GM23248 (cell line): Measurements from ENCODE around the gene PCED1A. TPM values are rescaled to one million over a fixed set of nuclear protein-coding genes. Genes with fewer than 3 reads are reported as not detected.
A peak's percentile ranks its signal among the peaks of the same experiment; 100 is the strongest.

Experiments used
- DNase-seq: peaks from one replicate; pipeline ENCODE4 v3.0.0-alpha.2; 2015
- H2AFZ ChIP-seq: fragments of 200-600 bp; sonication (generic); 2 replicates; pipeline ENCODE4 v1.6.1; 2016; ENCODE audit warnings: antibody characterized with exemption
- H3F3A ChIP-seq: fragments of 200-600 bp; sonication (generic); 2 replicates; pipeline ENCODE4 v1.6.1; 2016; ENCODE audit warnings: mild to moderate bottlenecking, antibody characterized with exemption, mixed run types; ENCODE audit not compliant: insufficient read depth
- H3K27ac ChIP-seq: fragments of 200-600 bp; sonication (generic); 2 replicates; pipeline ENCODE4 v1.5.1; 2016; ENCODE audit warnings: mild to moderate bottlenecking
- H3K27me3 ChIP-seq: fragments of 200-600 bp; sonication (generic); replicated peaks from 2 replicates; pipeline ENCODE4 v1.6.1; 2016; ENCODE audit warnings: mild to moderate bottlenecking; ENCODE audit not compliant: insufficient read depth
- H3K36me3 ChIP-seq: fragments of 200-600 bp; sonication (generic); 2 replicates; pipeline ENCODE4 v1.6.1; 2016; ENCODE audit warnings: low read depth, mild to moderate bottlenecking
- H3K4me1 ChIP-seq: fragments of 200-600 bp; sonication (generic); 2 replicates; pipeline ENCODE4 v1.6.1; 2016; ENCODE audit warnings: mild to moderate bottlenecking; ENCODE audit not compliant: insufficient read depth
- H3K4me2 ChIP-seq: fragments of 200-600 bp; sonication (generic); one replicate; pipeline ENCODE4 v1.6.1; 2016; ENCODE audit warnings: mild to moderate bottlenecking; ENCODE audit not compliant: unreplicated experiment
- H3K4me3 ChIP-seq: fragments of 200-600 bp; sonication (generic); 2 replicates; pipeline ENCODE4 v1.5.1; 2016; ENCODE audit warnings: mild to moderate bottlenecking
- H3K79me2 ChIP-seq: fragments of 200-600 bp; sonication (generic); 2 replicates; pipeline ENCODE4 v1.6.1; 2016; ENCODE audit warnings: mild to moderate bottlenecking; ENCODE audit not compliant: insufficient read depth
- H3K9ac ChIP-seq: fragments of 200-600 bp; sonication (generic); 2 replicates; pipeline ENCODE4 v1.6.1; 2016; ENCODE audit warnings: mild to moderate bottlenecking
- H3K9me2 ChIP-seq: fragments of 200-600 bp; sonication (generic); 2 replicates; pipeline ENCODE4 v1.6.1; 2016; ENCODE audit warnings: mixed run types, mild to moderate bottlenecking, moderate library complexity; ENCODE audit not compliant: insufficient read depth
- H3K9me3 ChIP-seq: fragments of 200-600 bp; sonication (generic); one replicate; pipeline ENCODE4 v1.6.1; 2017; ENCODE audit warnings: low read depth
- H4K20me1 ChIP-seq: fragments of 200-600 bp; sonication (generic); 2 replicates; pipeline ENCODE4 v1.6.0; 2016; ENCODE audit not compliant: insufficient read depth
- EZH2 ChIP-seq: fragments of 200-600 bp; sonication (generic); IDR thresholded peaks from 2 replicates; pipeline ENCODE4 v1.6.1; 2018; ENCODE audit warnings: antibody characterized with exemption, mild to moderate bottlenecking; ENCODE audit not compliant: insufficient read depth, poor library complexity, severe bottlenecking
- EZH2phosphoT487 ChIP-seq: fragments of 200-600 bp; sonication (generic); IDR thresholded peaks from 2 replicates; pipeline ENCODE4 v1.6.1; 2018; ENCODE audit warnings: antibody characterized with exemption, moderate library complexity, mild to moderate bottlenecking, low read depth; ENCODE audit not compliant: insufficient read depth
- WGBS, 2 experiments: methylation state at CpG; one replicate each; pipeline ENCODE4 v1.1.6; 2015 to 2017; ENCODE audit warnings: low lambda C conversion rate in 2 of 2, low coverage in 1 of 2; ENCODE audit errors: missing lambda C conversion rate in 2 of 2; 5-methylcytosine and 5-hydroxymethylcytosine counted together
- in situ Hi-C: fragments of 300-500 bp; cut with MboI; formaldehyde crosslinking; loops from 2 replicates; pipeline ENCODE4 v1.15.0; 2020
- polyA plus RNA-seq: library from polyadenylated mRNA; unstranded; fragments of >200 nt; fragmentation: Nextera tagmentation; extraction: Ambion mirVana; gene quantifications from 2 replicates; pipeline ENCODE4 v1.2.1, GENCODE V29; 2016
- total RNA-seq: library from RNA; depleted of rRNA; stranded (reverse); fragments of >200 nt; shearing (Covaris generic); gene quantifications from 2 replicates; pipeline ENCODE4 v1.2.3, GENCODE V29; 2014

Gene PCED1A
- total and polyA plus RNA-seq, 2 experiments from 2014 or later = 17.3 to 39.2 TPM

GRCh38 chr20:2878515-2878914 is 38.1 kb upstream of the PCED1A start:
- Histone ChIP-seq H3K27me3 (no peaks in the 10 kb centered on the region), H3K79me2 (peaks cover 91% of the 10 kb centered on the region), H3K9me2 (no peaks in the 10 kb centered on the region), H3K36me3 (no peaks in the 10 kb centered on the region), H3K4me3 (no peak overlapping the region), H2AFZ (no peak overlapping the region), H3K9ac (no peak overlapping the region), H4K20me1 (peaks cover 6% of the 10 kb centered on the region; the same call in 1 of the 2 replicates), H3K27ac (peak overlapping the region; percentile 49), H3K4me2 (peak overlapping the region; percentile 29), H3K9me3 (no peaks in the 10 kb centered on the region), H3K4me1 (peaks cover 12% of the 10 kb centered on the region), H3F3A (peaks cover 19% of the 10 kb centered on the region)
- TF ChIP-seq EZH2 (no peak), EZH2phosphoT487 (no peak)
- WGBS, 2 experiments = 97 to 100% methylated on average over 1 of the region's 1 CpG
- in situ Hi-C loops = no loop called here
- no peak for DNase-seq

DNA sequence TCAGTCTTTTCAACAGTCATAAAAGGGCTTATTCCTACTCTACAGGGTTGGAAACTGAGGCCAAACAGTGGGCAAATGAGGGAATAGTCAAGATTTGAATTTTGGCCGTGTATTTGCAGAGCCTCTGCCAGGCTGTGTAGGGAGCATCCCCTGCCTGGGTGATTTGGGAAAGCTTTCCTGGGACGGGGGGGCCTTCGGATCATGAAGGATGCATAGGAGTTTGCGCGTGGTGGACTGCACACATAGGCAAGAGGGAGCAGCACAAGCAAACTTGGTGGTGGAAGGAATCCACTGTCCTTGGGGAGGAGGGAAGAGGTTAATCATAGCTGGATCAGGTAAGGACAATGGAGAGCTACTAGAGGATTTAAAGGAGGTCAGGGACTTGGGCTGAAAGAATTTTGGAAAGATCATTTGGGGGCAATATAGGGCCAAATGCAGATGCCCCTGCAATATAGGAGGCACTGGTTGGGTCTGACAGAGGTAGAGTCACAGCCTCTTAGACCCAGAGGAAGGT is 35.3 kb upstream of the PCED1A start:
- H3K27me3 ChIP-seq = no peaks in the 10 kb centered on the region
- no peak overlapping the region for H3K27ac ChIP-seq
- H3K4me2 ChIP-seq = no peak overlapping the region
- H3K4me3 ChIP-seq = no peak overlapping the region
- peaks cover 65% of the 10 kb centered on the region for H3K79me2 ChIP-seq
- no peaks in the 10 kb centered on the region for H3K36me3 ChIP-seq
- peaks cover 29% of the 10 kb centered on the region for H3F3A ChIP-seq
- TF ChIP-seq EZH2 (no peak), EZH2phosphoT487 (no peak)
- no peaks in the 10 kb centered on the region for H3K9me3 ChIP-seq
- no peak overlapping the region for H2AFZ ChIP-seq
- no peak for DNase-seq
- H4K20me1 ChIP-seq = no peaks in the 10 kb centered on the region
- no peak overlapping the region for H3K9ac ChIP-seq
- no peaks in the 10 kb centered on the region for H3K9me2 ChIP-seq
- in situ Hi-C loops = no loop called here
- 97 to 100% methylated on average over 5 of the region's 5 CpGs for WGBS, 2 experiments
- peaks cover 18% of the 10 kb centered on the region for H3K4me1 ChIP-seq

DNA sequence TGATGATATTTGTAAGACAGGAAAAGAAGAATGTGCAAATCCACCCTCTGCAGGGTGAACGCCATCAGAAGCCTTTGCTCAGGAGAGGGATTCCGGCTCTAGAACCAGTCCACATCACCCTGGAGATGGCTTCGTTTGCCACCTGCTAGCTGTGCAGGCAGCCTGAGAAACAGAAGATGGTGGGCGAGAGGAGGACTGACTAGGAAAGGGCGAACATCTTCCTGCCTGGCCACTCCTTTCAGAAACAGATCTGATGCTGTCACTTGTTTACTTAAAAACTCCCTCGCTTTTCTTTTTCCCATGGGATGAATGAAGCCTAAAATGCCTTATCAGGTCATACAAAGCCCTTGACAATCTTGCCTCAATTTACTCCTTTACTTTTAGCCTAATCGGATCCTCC is 34.0 kb upstream of the PCED1A start:
- H3K4me2 ChIP-seq = peak overlapping the region; percentile 84
- TF ChIP-seq EZH2 = no peak
- no peak for TF ChIP-seq EZH2phosphoT487
- H3K9ac ChIP-seq = peak overlapping the region; percentile 86
- 14 to 15% methylated on average over 7 of the region's 7 CpGs for WGBS, 2 experiments
- peak overlapping the region; percentile 88 for H3K4me3 ChIP-seq
- in situ Hi-C loops = no loop called here
- no peak overlapping the region for H3K27ac ChIP-seq
- H3K9me2 ChIP-seq = no peaks in the 10 kb centered on the region
- H3K4me1 ChIP-seq = peaks cover 22% of the 10 kb centered on the region
- H3K9me3 ChIP-seq = no peaks in the 10 kb centered on the region
- DNase-seq = peak; percentile 51
- H3F3A ChIP-seq = peaks cover 32% of the 10 kb centered on the region
- H3K79me2 ChIP-seq = peaks cover 52% of the 10 kb centered on the region
- no peaks in the 10 kb centered on the region for H3K36me3 ChIP-seq
- H4K20me1 ChIP-seq = no peaks in the 10 kb centered on the region
- H3K27me3 ChIP-seq = no peaks in the 10 kb centered on the region
- peak overlapping the region; percentile 80; the same call in 1 of the 2 replicates for H2AFZ ChIP-seq

DNA sequence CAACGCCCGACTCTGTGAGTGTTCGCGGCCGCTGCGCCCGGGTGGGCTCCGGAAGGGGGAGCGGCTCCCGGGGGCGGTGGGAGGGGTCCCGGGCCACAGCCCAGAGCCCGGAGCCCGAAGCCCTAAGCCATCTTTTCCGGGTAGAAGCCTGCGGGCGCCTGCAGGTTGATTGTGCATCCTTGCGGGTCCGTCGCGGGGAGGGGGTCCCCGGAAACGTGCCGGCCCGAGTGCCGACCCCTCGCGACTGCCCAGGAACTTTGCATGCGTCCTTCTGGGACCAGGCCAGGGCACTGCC is 33.2 kb upstream of the PCED1A start:
- Histone ChIP-seq H3K27me3 (no peaks in the 10 kb centered on the region), H3K79me2 (peaks cover 51% of the 10 kb centered on the region), H2AFZ (peak overlapping the region; percentile 80), H3K36me3 (no peaks in the 10 kb centered on the region), H3K4me1 (peaks cover 16% of the 10 kb centered on the region), H3K4me3 (peak overlapping the region; percentile 88), H3K27ac (peak overlapping the region; percentile 16; the same call in 1 of the 2 replicates), H3K9me3 (no peaks in the 10 kb centered on the region), H3K9ac (peak overlapping the region; percentile 86), H3K9me2 (no peaks in the 10 kb centered on the region), H4K20me1 (no peaks in the 10 kb centered on the region), H3K4me2 (peak overlapping the region; percentile 84), H3F3A (peaks cover 34% of the 10 kb centered on the region)
- DNase-seq = peak; percentile 80
- 1% methylated on average over 15 to 29 of the region's 29 CpGs for WGBS, 2 experiments
- in situ Hi-C loops = no loop called here
- TF ChIP-seq EZH2phosphoT487 (no peak), EZH2 (no peak)
